Stimulated activated CD8-positive, alpha-beta memory T cell treated with anti-CD3 and anti-CD28 coated beads, Interleukin-7, amount 100 ng/mL, for 48 hours (primary cell): ENCODE measurements around the gene RHBDD1.
A peak's percentile ranks its signal among the peaks of the same experiment; 100 is the strongest.

ENCODE experiments used
- DNase-seq, 2 donors: peaks; one replicate each; pipeline ENCODE4 v3.0.0-alpha.2; 2020; ENCODE audit warnings: low read depth in 1 of 2; ENCODE audit errors: extremely low read depth in 1 of 2

Gene RHBDD1

GRCh38 chr2:226978300-226978699 lies 142.4 kb downstream of the RHBDD1 start:
- no peak for DNase-seq

DNA sequence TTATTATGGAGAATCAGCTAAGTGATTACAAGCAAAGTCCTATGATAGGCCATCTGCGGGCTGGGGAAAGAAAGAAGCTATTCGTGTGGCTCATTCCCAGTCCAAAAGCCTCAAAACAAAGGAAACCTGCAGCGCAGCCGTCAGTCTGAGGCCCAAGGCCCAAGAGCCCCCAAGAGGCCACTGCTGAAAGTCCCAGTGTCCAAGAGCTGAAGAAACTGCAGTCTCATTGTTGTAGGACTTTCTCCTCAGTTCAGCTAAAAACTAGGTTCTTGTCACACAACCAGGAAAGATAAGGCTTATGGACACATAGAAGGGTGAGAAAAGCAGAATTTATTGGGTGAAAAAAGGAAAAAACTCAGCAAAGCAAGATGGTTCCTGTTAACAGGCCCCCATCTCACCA lies 143.2 kb downstream of the RHBDD1 start:
- no peak for DNase-seq

DNA sequence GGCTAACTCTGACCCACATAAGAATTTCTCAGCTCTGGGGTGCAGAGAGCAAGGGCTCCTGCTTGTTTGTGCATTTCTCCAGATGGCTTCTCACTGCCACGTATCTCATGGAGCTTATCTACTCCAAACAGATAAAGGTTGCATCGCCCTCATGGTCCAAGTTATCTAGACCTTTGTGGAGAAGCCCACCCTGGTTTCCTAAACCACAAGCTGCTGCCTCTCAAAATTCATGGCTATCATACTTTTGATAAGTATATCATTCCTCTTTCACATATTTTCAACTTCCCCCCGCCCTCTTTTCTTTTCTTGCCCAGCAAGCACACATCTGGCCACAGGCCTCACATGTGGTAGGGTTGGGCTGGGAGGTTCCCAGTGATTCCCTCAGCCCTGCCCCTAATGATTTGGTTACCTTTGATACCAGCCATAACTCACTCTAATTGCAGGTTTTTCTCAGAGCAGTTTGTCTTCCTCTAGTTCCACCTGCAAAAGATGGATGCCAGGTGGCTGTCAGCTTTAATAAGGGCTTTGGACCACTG lies 146.0 kb downstream of the RHBDD1 start:
- no peak for DNase-seq

GRCh38 chr2:226983895-226984749 lies 148.3 kb downstream of the RHBDD1 start:
- DNase-seq = no peak

GRCh38 chr2:226984750-226985582 lies 149.1 kb downstream of the RHBDD1 start:
- peak in 1 of 2 donors; percentile 16 for DNase-seq

GRCh38 chr2:226985583-226985946 lies 149.7 kb downstream of the RHBDD1 start:
- no peak for DNase-seq

DNA sequence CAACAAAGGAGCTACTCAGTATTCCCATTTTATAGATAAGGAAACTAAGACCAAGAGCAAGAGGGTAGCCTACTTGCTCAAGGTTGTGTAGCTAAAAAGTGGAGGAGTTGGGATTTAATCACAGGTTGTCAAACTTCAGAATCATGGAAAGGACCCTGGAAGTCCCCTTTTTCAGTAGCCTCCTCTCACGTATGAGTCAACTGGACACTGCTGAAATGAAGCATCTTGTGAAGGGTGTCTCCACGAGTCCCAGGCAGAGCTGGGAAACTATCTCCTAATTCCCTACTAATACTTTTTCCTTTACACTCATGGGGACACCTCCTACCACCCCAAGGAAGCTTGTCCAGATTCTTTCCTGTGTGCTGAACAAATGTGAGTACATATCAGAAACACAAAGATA lies 155.8 kb downstream of the RHBDD1 start:
- DNase-seq = no peak

GRCh38 chr2:226993171-226993570 lies 157.3 kb downstream of the RHBDD1 start:
- no peak for DNase-seq

- no peak for DNase-seq
Measured at GRCh38 chr2:226994775-226995174, 158.9 kb downstream of the RHBDD1 start.

- peak; percentile 14 to 66 for DNase-seq
Measured at GRCh38 chr2:226995625-226996041, 159.8 kb downstream of the RHBDD1 start.

- no peak for DNase-seq
Measured at GRCh38 chr2:226999661-227000060, 163.8 kb downstream of the RHBDD1 start.

DNA sequence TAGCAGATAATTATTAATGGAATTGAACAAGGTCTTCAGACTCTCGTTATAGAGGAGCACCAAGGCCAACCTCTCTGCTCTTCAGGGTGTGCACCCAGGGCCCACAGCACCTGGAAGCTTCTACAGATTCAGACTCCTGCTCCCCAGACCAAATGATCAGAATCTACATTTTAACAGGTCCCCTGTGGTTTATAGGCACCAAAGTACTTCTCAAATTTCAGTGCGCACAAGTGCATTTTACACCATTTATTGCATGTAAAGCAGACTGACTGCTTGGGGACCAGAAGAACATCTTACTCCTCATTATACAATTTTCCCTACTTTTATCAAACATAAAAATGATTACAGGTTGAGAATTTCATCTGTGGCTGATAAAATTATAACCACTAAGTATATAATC lies 164.3 kb downstream of the RHBDD1 start:
- no peak for DNase-seq

GRCh38 chr2:227004482-227004881 lies 168.6 kb downstream of the RHBDD1 start:
- no peak for DNase-seq

GRCh38 chr2:227006189-227006897 lies 170.5 kb downstream of the RHBDD1 start:
- DNase-seq = no peak

- DNase-seq = no peak
Measured at GRCh38 chr2:227007148-227007547, 171.3 kb downstream of the RHBDD1 start.

- no peak for DNase-seq
Measured at GRCh38 chr2:227007940-227008339, 172.1 kb downstream of the RHBDD1 start.

DNA sequence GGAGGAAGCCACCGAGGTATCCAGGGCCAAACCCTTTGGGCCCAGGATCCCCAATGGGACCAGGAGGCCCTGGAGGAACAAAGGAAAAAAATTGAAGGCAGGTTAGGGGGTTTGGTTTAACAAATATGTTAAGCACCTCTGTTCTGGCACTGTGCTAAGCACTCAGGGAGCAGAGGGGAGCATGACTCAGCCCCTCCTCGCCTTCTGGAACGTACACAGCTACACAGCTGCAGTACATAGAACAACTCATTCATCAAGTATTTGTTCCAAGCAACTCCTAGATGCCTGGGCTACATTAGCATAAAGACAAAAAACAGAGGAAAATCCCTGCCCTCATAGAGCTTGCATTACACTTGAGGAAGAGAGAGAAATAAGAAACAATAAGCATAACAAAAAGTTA lies 174.6 kb downstream of the RHBDD1 start:
- DNase-seq = no peak

DNA sequence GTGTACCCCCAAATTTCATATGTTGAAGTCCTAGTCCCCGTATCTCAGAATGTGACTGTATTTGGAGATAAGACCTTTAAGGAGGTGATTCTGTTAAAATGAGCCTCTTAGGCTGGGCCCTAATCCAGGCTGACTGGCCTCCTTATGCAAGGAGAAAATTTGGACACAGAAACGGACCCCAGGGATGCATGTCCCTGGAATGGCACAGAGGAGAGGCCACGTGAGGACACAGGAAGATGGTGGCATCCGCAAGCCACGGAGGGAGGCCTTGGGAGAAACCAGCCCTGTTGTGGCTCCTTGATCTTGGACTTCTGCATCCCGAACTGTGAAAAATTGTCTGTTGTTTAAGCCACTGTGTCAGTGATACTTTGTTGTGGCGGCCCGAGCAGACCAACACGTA lies 177.5 kb downstream of the RHBDD1 start:
- DNase-seq = no peak

- no peak for DNase-seq
Measured at GRCh38 chr2:227013881-227014280, 178.0 kb downstream of the RHBDD1 start.

DNA sequence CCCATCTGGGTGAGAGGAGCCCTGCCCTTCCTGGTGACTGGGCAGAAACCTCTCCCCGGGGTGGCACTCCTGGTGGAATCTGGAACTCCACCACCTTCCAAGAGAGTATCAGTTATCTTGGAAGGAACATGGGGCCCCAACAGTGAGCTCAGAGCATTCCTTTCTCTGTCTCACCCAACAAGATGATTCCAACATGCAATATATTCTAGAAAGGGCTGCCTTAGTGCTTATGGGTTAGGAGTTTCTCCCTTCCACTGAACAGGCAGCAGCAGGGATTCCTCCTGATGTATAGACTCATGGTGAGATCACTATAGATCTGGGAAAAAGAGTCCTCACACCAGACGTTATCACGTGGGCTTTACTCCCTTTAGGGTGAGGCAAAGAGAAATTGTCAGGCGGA lies 181.0 kb downstream of the RHBDD1 start:
- DNase-seq = no peak

DNA sequence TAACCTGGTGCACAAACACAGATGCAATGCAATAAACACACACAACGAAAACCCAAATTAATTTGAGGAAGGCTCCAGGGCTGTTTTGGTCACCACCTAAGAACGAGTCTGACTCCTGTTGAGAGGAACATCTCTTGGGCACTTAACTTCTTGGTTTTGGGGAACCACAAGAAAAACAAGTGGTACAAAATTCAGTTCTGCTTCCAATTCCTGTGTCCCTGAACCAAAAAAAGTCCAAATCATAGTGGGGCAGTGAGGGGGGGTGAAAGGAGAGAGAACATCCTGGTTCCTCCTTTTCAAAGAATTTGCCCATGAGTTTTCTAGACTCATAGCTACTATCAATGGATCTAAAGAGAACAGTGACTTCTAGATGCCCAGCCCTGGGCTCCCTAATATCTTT lies 184.6 kb downstream of the RHBDD1 start:
- no peak for DNase-seq
